Fibroblast of lung (primary cell): Measurements from ENCODE around the gene CLNK.

Source experiments
- EZH2 ChIP-seq: IDR thresholded peaks from 2 replicates; pipeline ENCODE4 v1.5.1; 2012; ENCODE audit warnings: low read length, control low read depth, mild to moderate bottlenecking; ENCODE audit errors: missing control alignments
- TF ChIP-seq, protein P1 (sequence below), 2 donors: IDR thresholded peaks in 1 of 2; conservative IDR thresholded peaks in 1 of 2; 1 replicate in 1 of 2; 2 replicates in 1 of 2; pipeline ENCODE4 v1.5.1; 2011 to 2012; ENCODE audit warnings: low read length in 2 of 2, control low read depth in 1 of 2, inconsistent platforms in 1 of 2, low read depth in 1 of 2, mild to moderate bottlenecking in 1 of 2

DNA sequence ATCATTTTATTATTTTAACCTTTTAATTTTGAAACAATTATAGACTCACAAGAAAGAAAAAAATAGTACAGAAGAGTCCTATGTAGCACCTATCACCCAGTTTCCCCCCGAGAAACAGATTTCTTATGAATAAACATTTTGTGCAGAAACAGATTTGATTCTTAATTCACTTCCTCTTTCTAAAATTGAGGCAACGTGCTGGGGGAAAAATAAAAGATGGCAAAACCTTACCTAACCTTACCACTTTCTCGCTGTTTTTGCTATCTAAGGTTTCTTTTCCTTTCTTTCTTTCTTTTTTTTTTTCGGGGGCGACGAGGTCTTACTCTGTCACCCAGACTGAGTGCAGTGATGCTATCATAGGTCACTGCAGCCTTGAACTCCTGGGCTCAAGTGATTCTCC lies 4.3 kb upstream of the CLNK start:
- TF ChIP-seq, protein P1, sequence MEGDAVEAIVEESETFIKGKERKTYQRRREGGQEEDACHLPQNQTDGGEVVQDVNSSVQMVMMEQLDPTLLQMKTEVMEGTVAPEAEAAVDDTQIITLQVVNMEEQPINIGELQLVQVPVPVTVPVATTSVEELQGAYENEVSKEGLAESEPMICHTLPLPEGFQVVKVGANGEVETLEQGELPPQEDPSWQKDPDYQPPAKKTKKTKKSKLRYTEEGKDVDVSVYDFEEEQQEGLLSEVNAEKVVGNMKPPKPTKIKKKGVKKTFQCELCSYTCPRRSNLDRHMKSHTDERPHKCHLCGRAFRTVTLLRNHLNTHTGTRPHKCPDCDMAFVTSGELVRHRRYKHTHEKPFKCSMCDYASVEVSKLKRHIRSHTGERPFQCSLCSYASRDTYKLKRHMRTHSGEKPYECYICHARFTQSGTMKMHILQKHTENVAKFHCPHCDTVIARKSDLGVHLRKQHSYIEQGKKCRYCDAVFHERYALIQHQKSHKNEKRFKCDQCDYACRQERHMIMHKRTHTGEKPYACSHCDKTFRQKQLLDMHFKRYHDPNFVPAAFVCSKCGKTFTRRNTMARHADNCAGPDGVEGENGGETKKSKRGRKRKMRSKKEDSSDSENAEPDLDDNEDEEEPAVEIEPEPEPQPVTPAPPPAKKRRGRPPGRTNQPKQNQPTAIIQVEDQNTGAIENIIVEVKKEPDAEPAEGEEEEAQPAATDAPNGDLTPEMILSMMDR (conservative IDR thresholded peaks at IDR 0.05 in 1 of 2, IDR thresholded peaks at IDR 0.05 in 1 of 2; ENCODE audit: low read depth in 1 of 2, low read length in 2 of 2): no peak
- TF ChIP-seq EZH2: no peak
